Esophagus mucosa (tissue), 1 donor: ENCODE data around the gene PLOD2. TPM values are rescaled to one million over a fixed set of nuclear protein-coding genes. Genes with fewer than 3 reads are reported as not detected.

ENCODE experiments used
- ATAC-seq: fragments of 200-7000 bp; cut with Tn5 transposase; one replicate; pipeline ENCODE4 v1.9.1; 2020
- total RNA-seq: library from RNA; stranded (reverse); gene quantifications from one replicate; pipeline ENCODE4 v1.2.4, GENCODE V29; 2023
- donor health status: DM: yes; HTN: yes; CAD: no.

PLOD2 gene
- total RNA-seq, 1 donor from 2014 or later = 14.5 TPM

GRCh38 chr3:146093896-146094295 is 67.1 kb downstream of the PLOD2 start:
- no peak for ATAC-seq

GRCh38 chr3:146092230-146092629 is 68.8 kb downstream of the PLOD2 start:
- peak; percentile 75 for ATAC-seq

GRCh38 chr3:146091397-146091796 is 69.6 kb downstream of the PLOD2 start:
- no peak for ATAC-seq

GRCh38 chr3:146090521-146090920 is 70.5 kb downstream of the PLOD2 start:
- ATAC-seq = no peak

GRCh38 chr3:146088840-146089239 is 72.1 kb downstream of the PLOD2 start:
- ATAC-seq = no peak

GRCh38 chr3:146087116-146087515 is 73.9 kb downstream of the PLOD2 start:
- no peak for ATAC-seq

GRCh38 chr3:146086211-146086610 is 74.8 kb downstream of the PLOD2 start:
- no peak for ATAC-seq

GRCh38 chr3:146085678-146086077 is 75.3 kb downstream of the PLOD2 start:
- ATAC-seq = no peak

GRCh38 chr3:146080578-146080977 is 80.4 kb downstream of the PLOD2 start:
- no peak for ATAC-seq

- no peak for ATAC-seq
Measured at GRCh38 chr3:146078031-146078430, 83.0 kb downstream of the PLOD2 start.

- ATAC-seq = no peak
Measured at GRCh38 chr3:146077181-146077580, 83.8 kb downstream of the PLOD2 start.

- no peak for ATAC-seq
Measured at GRCh38 chr3:146072824-146073223, 88.2 kb downstream of the PLOD2 start.

- no peak for ATAC-seq
Measured at GRCh38 chr3:146072061-146072460, 88.9 kb downstream of the PLOD2 start.

GRCh38 chr3:146071632-146072031 is 89.4 kb downstream of the PLOD2 start:
- ATAC-seq = no peak

GRCh38 chr3:146067048-146067447 is 93.9 kb downstream of the PLOD2 start:
- ATAC-seq = no peak

GRCh38 chr3:146065573-146066006 is 95.4 kb downstream of the PLOD2 start:
- no peak for ATAC-seq

- ATAC-seq = no peak
Measured at GRCh38 chr3:146058241-146058640, 102.7 kb downstream of the PLOD2 start.

- no peak for ATAC-seq
Measured at GRCh38 chr3:146052791-146053310, 108.1 kb downstream of the PLOD2 start.

- no peak for ATAC-seq
Measured at GRCh38 chr3:146052056-146052790, 108.8 kb downstream of the PLOD2 start.

- no peak for ATAC-seq
Measured at GRCh38 chr3:146050691-146051090, 110.3 kb downstream of the PLOD2 start.

- ATAC-seq = no peak
Measured at GRCh38 chr3:146047485-146047884, 113.5 kb downstream of the PLOD2 start.

- ATAC-seq = peak; percentile 62
Measured at GRCh38 chr3:146044046-146044445, 116.9 kb downstream of the PLOD2 start.

- no peak for ATAC-seq
Measured at GRCh38 chr3:146040630-146041029, 120.4 kb downstream of the PLOD2 start.

- ATAC-seq = peak; percentile 18
Measured at GRCh38 chr3:146037697-146038096, 123.3 kb downstream of the PLOD2 start.

- ATAC-seq = peak; percentile 91
Measured at GRCh38 chr3:146036281-146036680, 124.7 kb downstream of the PLOD2 start.
